K562 (cell line): ENCODE data around the gene TMC4.

Experiments
- HDAC1 ChIP-seq, 2 experiments: fragments of 450-650 bp; IDR thresholded peaks; 2 replicates each; pipeline ENCODE4 v1.6.1; 2016 to 2017; ENCODE audit warnings: inconsistent platforms in 1 of 2, mild to moderate bottlenecking in 1 of 2, moderate library complexity in 1 of 2
- POLR2A ChIP-seq: fragments of 450-650 bp; conservative IDR thresholded peaks from 2 replicates; pipeline ENCODE4 v1.6.1; 2016
- POLR3G ChIP-seq: IDR thresholded peaks from 2 replicates; pipeline ENCODE4 v1.6.1; 2011; ENCODE audit not compliant: insufficient read length, insufficient replicate concordance; ENCODE audit errors: extremely low read depth
- ZFX ChIP-seq: sonication (generic); formaldehyde crosslinking; IDR thresholded peaks from 2 replicates; pipeline ENCODE4 v1.8.0; 2022; ENCODE audit warnings: mild to moderate bottlenecking, missing genetic modification reagents, moderate library complexity
- TF ChIP-seq, protein P1 (sequence below): sonication (generic); formaldehyde crosslinking; IDR thresholded peaks from 2 replicates; pipeline ENCODE4 v1.5.0; 2020; ENCODE audit warnings: missing genetic modification reagents

DNA sequence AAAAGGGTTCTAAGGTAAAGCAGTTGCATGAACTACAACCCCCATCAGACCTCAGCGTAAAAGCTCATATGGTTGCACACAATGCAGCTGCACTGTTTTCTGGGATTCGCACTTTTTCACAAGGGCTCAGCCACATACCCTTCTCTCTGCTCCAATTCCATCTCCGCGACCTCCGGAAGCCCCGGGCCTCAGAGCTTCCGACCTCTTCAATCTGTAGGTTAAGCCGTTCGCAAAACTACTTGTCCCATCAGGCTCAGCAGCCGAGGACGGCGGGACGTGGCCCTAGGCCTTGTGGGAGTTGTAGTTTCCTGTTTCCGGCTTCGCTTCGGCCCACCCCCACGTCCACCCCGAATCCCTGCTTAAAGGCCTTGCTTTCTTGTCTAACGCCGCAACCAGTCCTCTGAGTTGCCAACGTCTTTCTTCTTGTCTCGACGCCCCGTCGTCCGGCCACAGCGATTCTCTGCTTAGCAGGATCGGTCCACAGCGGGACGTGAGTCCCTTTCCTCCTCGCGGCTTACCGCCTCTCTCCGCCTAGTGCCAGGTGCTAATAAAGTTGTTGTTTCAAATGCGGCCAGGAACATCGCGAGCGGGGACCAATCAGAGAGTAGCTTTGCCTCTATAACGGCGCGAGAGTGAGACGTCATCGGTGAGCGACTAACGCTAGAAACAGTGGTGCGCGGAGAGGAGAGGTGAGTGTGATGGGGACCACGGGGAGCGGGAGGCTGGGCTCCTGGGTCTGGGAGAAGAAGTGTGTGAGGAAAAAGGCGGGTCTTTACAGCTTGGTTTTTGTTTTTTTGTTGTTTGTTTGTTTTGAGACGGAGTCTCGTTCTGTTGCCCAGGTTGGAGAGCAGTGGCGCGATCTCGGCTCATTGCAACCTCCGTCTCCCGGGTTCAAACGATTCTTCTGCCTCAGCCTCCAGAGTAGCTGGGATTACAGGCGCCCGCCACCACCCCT lies 57.6 kb downstream of the TMC4 start, which contains the start of the genes PRPF31 and TFPT:
- TF ChIP-seq, protein P1, sequence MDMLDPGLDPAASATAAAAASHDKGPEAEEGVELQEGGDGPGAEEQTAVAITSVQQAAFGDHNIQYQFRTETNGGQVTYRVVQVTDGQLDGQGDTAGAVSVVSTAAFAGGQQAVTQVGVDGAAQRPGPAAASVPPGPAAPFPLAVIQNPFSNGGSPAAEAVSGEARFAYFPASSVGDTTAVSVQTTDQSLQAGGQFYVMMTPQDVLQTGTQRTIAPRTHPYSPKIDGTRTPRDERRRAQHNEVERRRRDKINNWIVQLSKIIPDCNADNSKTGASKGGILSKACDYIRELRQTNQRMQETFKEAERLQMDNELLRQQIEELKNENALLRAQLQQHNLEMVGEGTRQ (CRISPR knock-in tag): no peak
- peak; percentile 99 for TF ChIP-seq ZFX
- TF ChIP-seq POLR3G: no peak
- TF ChIP-seq HDAC1 (IDR thresholded peaks at IDR 0.05): peak in 1 of 2 experiments; percentile 98; a peak in 3 of 4 replicates
- peak; percentile 95 for TF ChIP-seq POLR2A
